ENCODE measurements around the gene TMEM218.

DNA sequence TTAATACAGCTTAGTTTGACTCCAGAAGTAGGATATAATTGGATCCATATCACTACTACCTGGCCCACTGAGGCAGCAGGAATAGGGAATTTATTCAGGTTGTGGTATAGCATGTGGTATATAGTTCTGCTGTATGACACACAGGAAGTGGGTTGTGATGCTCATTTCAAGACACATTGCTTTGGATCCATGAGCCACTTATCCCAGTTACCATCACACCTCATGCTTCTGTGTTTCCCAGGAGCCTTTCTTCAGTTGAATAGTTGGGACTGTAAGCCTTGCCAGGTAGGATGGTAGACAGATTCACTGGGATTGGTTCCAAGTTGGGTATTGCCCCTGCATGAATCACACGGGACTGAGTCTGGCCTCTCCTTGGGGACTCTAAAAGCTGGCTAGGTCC, 58.3 kb downstream of the TMEM218 start:
- no peak for TF ChIP-seq EZH2 (IDR thresholded peaks at IDR 0.05; ENCODE audit: insufficient read depth, low read length)
- TF ChIP-seq, protein P1, sequence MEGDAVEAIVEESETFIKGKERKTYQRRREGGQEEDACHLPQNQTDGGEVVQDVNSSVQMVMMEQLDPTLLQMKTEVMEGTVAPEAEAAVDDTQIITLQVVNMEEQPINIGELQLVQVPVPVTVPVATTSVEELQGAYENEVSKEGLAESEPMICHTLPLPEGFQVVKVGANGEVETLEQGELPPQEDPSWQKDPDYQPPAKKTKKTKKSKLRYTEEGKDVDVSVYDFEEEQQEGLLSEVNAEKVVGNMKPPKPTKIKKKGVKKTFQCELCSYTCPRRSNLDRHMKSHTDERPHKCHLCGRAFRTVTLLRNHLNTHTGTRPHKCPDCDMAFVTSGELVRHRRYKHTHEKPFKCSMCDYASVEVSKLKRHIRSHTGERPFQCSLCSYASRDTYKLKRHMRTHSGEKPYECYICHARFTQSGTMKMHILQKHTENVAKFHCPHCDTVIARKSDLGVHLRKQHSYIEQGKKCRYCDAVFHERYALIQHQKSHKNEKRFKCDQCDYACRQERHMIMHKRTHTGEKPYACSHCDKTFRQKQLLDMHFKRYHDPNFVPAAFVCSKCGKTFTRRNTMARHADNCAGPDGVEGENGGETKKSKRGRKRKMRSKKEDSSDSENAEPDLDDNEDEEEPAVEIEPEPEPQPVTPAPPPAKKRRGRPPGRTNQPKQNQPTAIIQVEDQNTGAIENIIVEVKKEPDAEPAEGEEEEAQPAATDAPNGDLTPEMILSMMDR (IDR thresholded peaks at IDR 0.05; ENCODE audit: insufficient read depth, low read depth, low read length), result no peak
